GM04504 (cell line): ENCODE results near the gene MGLL.

Source experiments
- DNase-seq: peaks from one replicate; pipeline ENCODE4 v3.0.0-alpha.2; 2012; ENCODE audit warnings: low read depth

The MGLL gene

DNA sequence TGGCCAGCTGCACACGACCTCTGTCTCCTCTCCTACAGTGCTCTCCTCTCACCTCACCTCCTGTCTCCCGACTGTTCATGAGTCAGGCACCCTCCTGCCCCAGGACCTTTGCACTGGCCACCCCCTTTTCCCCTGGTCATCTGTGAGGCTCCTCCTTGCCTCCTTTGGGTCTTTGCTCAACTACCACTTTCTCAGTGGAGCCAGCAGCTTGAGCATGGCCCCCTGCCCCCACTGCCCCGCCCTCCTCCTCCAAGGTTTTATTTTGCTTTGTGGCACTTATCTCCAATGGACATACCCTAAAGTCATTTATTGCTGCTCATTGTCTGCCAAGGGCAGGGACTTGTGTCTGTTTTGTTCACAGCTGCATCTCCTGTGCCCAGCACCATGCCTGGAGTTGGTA, 64.3 kb downstream of the MGLL start:
- DNase-seq: no peak

- no peak for DNase-seq
Observed at GRCh38 chr3:127755305-127755681, 67.0 kb downstream of the MGLL start.

GRCh38 chr3:127754411-127755304, 67.7 kb downstream of the MGLL start:
- DNase-seq: no peak

DNA sequence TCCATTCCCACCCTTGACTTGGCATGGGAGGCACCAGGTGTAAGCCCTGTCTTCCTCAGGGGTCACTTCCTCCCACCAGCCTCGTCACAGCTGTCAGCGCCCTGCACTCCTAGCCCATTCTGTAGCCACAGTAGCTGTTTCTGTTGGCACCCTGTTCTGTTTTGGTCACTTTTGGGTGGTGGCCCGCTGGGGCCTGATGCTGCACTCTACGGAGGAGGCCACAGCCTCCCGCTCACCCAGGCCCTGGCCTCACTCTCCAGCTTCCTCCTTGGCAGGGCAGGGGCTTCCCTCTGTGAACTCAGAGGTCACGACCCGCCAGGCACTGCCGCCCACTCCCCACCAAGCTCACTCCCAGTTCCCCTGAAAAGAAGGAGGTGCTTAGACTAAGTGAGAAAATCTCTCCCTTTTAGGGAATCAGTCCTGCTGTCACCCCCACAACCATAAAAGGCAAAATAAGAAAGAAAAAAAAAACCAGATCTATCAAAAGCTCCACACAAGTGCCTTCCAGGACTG, 68.4 kb downstream of the MGLL start:
- no peak for DNase-seq

GRCh38 chr3:127753338-127753737, 69.0 kb downstream of the MGLL start:
- no peak for DNase-seq

GRCh38 chr3:127751782-127752181, 70.5 kb downstream of the MGLL start:
- DNase-seq: no peak

DNA sequence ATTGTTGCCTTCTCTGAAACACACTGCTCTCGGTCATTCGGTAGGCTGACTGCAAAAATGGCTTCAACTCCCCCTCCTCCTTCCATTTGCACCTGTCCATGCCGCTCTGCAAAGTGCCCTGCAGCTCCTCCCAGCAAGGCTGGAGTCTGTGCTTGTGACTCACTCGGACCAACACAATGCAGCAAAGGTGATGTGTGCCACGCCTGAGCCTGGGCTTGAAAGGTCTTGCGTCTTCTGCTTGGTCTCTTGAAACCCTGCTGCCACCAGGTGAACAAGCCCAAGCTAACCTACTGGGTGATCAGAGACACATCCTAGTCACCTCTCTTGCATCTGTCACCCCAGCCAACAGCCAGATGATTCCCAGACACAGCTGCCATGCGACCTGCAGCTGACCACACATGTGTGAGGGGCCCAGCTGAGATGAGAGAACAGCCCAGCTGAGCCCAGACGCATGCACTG, 71.1 kb downstream of the MGLL start:
- no peak for DNase-seq

DNA sequence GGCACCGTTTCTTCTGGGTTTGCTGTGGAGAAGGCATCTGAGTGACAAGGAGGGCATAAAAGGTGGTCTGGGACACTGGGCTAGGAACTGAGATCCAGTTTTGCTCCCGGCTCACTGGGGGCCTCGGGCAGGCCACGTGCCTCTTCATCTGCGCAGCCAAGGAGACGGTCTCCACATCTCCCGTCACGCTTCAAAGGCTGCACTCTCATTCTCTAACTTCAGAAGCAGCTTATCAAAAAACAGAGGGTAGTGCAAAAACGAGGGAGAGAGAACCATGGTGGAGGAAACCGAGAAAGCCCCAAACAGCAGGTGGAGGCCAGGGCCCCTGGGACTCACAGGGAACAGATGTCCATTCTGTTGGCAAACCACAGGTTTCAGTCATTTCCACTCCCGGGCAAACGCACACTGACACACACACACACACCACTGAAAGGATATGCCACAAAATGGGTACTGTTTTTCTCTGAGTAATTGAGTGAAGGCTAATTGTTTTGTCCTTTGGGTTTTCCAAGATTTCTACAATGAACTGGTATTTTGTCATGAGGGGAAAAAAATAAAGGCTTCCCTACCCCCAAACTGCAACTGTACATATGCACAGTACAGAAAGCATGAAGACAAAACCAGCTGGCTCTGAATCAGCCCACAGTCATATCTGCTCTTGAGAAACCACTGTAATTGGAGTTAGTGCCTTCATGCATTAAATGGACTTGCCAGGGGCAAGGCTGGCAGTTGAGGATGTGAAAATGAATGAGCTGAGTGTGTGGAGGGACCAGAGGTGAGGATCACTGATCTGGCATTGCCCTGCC, 71.9 kb downstream of the MGLL start:
- DNase-seq: peak; percentile 57

DNA sequence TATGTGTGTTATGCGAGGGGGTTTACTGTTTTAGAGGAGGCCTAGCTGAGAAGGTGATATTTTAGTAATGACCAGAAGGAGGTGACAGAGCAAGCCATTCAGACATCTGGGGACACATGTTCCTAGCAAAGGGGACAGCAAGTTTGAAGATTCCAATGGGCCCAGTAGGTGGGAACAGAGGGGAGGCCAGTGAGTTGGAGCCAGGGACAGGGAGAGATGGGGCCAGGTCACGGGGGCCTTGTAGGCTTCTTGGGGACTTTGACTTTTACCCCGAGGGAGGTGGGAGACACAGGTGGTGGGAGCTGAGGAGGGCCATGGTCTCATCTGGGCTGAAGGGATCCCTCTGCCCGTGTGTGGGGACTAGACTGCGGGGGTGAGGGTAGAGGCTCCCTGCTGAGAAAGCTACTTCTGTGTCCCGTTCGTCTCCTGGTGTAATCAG, 72.5 kb downstream of the MGLL start:
- no peak for DNase-seq

DNA sequence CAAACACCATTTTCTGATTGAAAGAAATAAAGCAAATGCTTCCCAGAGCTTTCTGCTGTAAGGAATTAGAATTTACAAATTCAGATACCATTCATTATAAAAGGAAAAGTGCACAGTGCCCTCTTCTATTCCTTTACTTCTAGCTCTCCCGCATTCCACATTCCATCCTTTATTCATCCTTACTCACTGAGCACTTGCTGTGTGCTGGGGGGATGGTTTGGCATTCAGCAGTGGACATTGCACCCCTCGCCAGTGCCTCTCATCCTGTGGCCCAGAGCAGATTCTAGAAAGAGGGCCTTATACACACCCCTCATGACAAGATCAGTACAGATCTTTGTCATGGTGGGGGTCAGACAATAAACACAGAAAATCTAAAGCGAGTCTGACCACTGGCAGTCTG, 73.0 kb downstream of the MGLL start:
- DNase-seq: no peak

GRCh38 chr3:127748754-127749327, 73.5 kb downstream of the MGLL start:
- DNase-seq: no peak

GRCh38 chr3:127747751-127748521, 74.4 kb downstream of the MGLL start:
- peak; percentile 80 for DNase-seq

DNA sequence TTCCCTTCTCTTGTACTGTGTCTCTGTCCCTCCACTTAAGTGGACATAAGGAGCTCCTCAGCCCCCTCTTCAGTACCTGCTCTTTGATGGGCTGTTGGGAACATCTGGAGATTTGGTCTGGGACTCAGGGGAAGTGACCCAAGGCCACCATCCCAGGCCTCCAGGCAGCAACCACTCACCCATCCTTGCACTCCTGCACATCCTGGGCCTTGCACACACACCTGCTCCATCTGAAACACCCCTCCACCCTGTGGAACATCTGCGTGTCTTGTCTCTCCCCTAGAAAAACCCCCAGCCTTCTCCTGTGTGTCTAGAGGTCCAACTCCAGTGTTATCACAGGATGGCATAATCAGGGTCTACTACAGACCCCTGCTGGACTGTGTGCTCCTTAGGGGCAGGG, 75.2 kb downstream of the MGLL start:
- no peak for DNase-seq

- DNase-seq: no peak
Observed at GRCh38 chr3:127746400-127747057, 75.8 kb downstream of the MGLL start.

- no peak for DNase-seq
Observed at GRCh38 chr3:127745656-127746399, 76.5 kb downstream of the MGLL start.

DNA sequence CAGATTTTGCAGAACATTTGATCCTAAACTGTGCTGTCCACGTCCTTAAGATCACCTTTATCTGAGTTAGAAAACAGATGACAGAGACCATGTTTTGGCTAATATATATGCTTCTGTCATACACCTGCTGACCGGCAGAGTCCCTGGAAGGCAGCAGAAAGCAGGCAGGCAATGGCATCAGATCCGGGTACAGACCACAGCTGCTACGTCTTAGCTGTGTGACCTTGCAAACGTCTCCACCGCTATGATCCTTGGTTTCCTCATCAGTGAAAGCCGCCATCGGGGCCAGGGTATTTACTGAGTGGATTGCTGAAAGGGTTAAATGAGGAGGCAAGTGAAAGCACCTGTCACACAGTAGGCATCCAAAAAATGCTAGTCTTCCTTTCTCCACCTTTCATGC, 77.4 kb downstream of the MGLL start:
- no peak for DNase-seq

- no peak for DNase-seq
Observed at GRCh38 chr3:127744253-127744815, 78.0 kb downstream of the MGLL start.

DNA sequence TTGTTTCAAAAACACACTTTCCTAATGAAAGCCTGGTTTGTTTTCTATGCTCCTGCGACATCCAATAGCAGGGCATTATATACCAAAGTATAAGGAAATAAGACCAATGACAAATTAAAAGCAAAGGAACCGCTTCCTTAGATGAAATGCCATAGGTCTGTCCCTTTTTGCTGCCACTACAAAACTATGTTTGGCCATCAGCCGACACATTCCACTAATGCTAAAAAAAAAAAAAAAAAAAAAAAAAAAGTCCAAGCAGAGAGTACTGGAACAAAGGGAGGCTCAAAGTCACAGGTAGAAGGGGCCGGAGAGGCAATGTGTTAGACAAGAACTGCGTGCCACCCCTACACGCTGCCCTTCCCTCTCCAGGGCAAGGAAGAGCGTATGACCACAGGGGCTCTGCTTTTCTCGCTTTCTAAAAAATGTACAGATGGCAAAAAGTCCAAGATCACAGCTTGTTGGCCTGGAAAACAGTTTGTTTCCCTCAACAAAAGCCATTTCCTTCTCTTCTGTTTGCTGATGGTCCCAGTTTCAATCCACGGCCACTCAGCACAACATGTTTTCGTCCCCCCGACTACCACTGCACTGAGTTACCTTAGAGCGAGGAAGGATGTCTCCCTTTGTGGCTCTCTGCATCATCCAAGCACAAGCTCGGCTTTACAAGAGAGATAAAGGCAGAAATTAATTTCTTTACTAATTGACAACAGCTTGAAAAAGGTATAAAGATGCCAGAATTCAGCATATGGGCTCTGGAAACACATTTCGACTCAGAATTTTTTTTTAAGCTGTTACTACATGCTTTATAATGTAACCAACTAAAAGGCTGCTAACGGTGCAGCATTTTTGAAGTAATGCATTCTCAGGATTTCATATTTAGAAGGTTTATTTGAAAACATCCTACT, 78.7 kb downstream of the MGLL start:
- no peak for DNase-seq

GRCh38 chr3:127742580-127742979, 79.7 kb downstream of the MGLL start:
- DNase-seq: no peak
